Iris pigment epithelial cell (primary cell): ENCODE measurements around the gene TSPY4.
"Not testable (repeated sequence)": the region's sequence is repeated elsewhere in the genome, so short reads cannot be mapped to it uniquely, and the experiment has no call there.

Experiments used
- DNase-seq: peaks from one replicate; pipeline ENCODE4 v3.0.0-alpha.2; 2011; ENCODE audit warnings: low read depth

Gene TSPY4, protein sequence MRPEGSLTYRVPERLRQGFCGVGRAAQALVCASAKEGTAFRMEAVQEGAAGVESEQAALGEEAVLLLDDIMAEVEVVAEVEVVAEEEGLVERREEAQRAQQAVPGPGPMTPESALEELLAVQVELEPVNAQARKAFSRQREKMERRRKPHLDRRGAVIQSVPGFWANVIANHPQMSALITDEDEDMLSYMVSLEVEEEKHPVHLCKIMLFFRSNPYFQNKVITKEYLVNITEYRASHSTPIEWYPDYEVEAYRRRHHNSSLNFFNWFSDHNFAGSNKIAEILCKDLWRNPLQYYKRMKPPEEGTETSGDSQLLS

GRCh38 chrY:9337164-9337563 is at the start of gene TSPY4:
TSS of gene TSPY4 (plus strand) at chrY:9337464. CDS start at chrY:9337510, 46 bp downstream.
- DNase-seq: not testable (repeated sequence)

GRCh38 chrY:9320996-9321395 is 16.3 kb upstream of the TSPY4 start:
- no peak for DNase-seq

- DNase-seq: not testable (repeated sequence)
Measured at GRCh38 chrY:9357497-9357896, 20.2 kb downstream of the TSPY4 start, which contains the start of gene TSPY8. TSS of gene TSPY8 (plus strand) at chrY:9357797. CDS start at chrY:9357843, 46 bp downstream.
